Activated CD4-positive, alpha-beta T cell treated with anti-CD3 and anti-CD28 coated beads, Interleukin-2, amount 50 U/mL, for 48 hours (primary cell): ENCODE results near the gene PTPN12.
"Not testable (repeated sequence)": the region's sequence is repeated elsewhere in the genome, so short reads cannot be mapped to it uniquely, and the experiment has no call there.

Experiments used
- DNase-seq, 2 experiments: peaks; one replicate each; pipeline ENCODE4 v3.0.0-alpha.2; 2020

PTPN12 gene

DNA sequence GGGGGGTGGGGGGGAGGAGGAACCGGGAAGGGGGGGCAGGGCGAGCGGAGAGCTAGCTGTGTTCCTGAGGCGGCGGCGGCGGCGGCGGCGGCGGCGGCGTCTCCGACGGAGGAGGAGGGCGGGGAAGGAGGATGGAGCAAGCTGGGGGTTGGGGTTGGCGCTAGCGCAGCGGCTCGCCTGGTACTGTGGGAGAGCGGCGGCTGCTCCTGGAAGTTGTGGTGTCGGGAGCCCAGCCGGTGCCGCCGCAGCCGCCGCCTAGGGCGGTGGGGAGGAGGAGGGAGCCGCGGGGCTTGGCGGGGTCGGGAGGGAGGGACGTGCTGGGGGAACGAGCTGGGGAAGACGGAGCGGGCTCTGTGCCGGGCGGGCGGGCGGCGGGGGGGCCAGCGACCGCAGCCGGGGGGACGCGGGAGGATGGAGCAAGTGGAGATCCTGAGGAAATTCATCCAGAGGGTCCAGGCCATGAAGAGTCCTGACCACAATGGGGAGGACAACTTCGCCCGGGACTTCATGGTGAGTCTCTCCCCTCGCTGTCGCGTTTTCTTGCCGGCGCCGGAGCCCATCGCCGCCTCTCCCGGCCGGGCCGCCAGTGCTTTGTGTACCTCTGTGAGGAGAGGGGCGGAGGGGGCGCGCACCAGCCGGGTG lies at the start of gene PTPN12:
TSS of gene PTPN12 (plus strand) at position 160 of the 642 bp plus-strand sequence. CDS start at position 412, 252 bp downstream.
- DNase-seq, result peak; percentile 39 to 54

DNA sequence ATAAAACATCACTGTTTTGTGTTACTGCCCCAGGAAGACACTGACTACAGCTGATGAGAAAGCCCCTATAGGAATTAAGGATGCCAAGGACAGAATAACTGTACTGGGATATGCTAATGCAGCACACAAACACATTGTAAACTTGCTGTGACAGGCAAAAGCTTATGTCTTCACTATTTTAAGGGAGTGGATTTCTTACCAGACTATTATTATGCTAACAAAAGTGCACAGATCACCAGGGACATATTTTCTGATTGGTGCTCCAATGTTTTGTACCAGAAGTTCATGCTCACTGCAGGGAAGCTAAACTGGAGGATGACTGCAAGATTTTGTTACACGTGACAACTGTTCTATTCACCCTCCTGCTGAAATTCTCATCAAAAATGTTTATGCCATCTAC lies 48.1 kb upstream of the PTPN12 start:
- DNase-seq, result no peak

DNA sequence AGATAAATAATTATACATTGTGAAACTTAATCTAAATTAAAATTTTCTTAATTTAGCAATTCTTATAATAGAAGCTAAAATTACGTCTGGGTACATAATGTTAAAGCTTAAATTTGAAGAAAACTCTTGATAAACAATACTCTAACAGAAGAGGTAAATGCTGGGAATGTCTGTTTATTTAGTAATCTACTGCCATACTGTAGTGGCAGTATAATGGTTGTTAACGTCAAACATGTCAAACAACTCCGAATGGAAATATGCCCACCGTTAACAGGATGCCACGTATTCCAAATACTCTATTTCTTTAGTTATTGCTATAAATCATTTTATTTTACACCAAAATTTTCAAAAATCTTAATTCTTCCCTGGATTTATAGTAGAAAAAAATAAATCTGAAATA lies 40.0 kb upstream of the PTPN12 start:
- DNase-seq, result no peak

DNA sequence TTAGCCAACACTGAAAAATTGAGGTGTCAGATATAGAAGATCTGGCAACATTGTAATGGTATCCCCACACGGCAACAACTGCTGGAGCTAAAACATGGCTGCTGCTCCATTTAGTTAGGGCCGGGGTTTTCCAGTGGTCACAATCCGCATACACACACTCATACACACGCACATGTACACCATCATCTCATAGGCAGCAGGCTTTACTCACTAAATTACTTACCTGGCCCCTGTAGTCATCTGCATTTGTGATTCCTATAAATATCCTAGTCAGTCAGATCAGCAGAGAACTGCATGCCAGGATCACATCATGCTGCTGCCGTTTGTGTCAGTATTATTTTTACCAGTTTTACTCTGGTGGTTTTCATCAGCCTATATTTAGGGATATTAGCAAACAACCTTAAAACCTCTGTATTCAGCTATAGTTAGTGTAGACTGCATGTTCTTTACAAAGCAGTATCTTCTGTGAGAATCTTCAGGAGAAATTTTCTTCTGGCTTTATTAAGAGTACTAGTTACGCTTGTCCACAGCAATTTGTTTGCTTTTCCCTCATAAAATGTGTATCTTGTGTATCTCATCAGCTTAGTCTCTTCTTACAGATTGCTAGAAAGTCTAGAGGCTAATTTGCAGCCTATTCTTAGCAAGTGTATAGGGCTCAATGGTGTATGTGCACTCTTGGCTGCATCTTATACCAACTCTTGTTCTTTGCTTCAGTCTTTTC lies 38.3 kb upstream of the PTPN12 start:
- DNase-seq, result no peak

DNA sequence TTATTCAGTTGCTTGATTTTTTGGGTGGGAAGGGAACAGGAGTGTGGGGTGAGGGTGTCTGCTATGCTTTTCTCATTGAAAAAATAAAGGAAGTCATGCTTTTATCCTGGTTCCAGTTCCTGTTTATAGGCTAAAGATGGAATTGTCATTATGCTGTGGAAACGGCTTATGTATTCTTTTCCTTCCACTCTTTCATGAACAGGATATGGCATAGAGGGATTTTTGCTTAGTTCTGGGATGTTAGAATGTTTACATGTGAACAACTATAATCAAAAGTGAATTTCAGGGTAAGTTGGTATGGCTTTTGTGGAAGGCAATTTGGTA lies 35.9 kb upstream of the PTPN12 start:
- DNase-seq, result no peak

DNA sequence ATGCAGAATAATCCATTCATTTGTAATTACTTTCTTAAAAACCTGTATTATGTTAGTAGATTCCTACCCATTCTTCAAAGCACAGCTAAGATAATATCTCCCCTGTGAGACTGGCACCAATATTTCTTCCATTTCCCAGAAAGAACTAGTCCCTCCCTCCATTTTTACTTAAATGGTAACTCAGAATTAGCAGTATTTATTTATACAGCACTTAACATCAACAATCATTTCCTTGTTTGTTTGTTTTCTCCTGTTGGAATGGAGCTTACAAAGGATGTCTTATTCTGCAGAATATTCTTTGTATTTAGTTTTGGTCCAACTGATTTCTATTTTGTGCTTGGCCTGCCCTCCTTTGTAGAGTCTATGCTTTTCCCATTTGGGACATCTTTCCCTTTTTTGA lies 32.1 kb upstream of the PTPN12 start:
- no peak for DNase-seq

DNA sequence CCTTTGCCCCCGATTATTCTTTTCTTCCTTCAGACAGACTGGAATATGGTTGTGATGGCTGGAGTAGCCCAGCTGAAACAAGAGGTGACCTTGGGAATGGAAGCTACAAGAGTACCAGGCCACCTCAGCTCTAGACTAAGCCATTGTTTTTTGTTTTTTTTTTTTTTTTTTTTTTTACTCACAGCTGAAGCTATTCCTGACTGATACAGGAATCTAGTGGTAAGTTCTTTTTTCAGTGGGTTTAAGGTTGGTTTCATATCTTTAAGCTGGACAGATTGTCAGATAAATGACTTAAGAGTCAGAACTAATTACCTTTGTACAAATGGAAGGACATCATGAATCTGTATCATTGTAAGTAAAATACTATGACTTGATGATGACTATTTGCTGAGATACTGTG lies 30.2 kb upstream of the PTPN12 start:
- DNase-seq, result no peak

DNA sequence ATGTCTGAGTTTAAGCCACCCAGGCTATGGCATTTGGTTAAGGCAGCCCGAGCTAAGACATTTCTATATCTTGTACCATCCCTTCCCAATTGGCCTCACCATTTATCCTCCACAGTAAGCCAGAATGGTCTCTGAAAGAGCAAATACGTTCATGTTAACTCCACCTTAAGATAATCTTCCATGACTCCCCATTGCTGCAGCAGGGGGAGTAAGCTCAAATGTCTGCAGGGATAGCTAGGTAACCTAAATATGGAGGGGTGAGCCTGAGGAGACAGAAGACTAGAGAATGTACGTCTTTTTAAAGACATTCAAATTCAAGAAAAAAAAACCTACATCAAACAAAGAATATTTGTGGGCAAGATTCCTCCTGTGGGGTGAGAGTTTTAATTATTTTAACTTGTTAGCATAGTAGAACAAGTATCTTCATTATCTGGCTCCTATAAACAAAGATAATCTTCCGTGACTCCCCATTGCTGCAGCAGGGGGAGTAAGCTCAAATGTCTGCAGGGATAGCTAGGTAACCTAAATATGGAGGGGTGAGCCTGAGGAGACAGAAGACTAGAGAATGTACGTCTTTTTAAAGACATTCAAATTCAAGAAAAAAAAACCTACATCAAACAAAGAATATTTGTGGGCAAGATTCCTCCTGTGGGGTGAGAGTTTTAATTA lies 24.0 kb upstream of the PTPN12 start:
- DNase-seq, result not testable (repeated sequence)

DNA sequence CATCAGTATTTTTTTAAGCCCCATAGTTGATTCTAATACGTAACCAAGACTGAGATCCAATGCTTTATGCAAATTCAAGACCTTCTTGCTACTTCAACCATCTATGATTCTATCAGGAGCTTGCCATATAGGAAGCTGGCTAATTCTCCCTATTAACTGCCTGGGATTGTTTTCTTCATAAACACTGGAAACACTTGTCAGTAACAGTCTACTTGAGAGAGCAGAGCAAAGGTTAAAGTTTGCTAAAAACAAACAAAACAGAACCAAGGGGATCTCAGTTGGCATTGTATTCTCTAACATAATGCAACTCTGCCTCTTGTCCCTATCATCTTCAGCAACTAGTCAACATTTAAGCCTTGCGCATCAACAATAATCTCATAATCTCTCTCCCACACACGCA lies 21.0 kb upstream of the PTPN12 start:
- no peak for DNase-seq

DNA sequence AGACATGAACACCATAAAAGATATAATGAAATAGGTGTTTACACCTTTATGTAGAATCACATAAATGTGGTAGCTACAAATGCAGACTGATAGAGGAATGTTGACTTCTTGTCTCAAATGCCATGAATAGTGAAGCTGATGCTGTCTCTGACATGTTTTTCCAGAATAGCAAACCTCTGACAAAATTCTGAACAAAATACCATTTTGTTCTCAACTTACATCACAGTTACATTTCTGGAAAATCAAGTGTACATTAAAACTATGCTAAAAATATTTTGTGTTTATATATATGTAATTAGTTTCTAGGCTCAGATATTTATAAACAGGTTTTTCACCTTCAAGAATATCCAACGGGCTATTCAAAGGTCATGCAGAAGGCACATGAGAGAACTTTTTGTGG lies 16.8 kb upstream of the PTPN12 start:
- DNase-seq, result no peak

DNA sequence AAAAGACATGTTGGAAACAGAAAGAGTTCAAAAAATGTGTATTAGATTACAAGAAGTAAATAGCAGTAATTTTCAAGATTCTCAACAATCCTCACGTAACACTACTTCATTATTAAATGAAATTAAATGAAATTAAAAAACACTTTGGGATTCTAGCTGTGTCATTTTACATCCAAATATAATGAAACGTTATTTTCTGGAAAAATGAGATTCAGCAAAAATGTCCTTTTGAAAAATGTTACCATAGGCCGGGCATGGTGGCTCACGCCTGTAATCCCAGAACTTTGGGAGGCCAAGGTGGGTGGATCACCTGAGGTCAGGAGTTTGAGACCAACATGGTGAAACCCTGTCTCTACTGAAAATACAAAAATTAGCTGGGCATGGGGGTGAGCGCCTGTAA lies 15.6 kb upstream of the PTPN12 start:
- not testable (repeated sequence) for DNase-seq

DNA sequence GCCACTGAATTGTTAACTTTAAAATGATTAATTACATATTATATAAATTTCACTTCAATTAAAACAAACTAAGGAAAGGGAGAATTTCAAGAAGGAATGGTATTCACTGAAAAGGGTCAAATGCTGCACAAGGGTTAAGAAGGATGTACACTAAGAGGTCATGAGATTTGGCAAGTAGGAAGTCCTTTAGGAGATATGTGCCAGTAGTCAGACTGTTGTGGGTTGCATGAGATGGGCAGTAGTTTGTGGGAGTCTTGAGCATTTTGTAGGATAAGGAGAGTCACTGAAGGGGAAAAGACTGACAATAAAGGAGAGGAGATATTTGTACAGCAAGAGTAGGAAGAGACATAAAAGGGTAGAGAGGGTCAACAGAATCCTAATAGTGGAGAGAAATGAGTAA lies 12.4 kb upstream of the PTPN12 start:
- DNase-seq, result no peak

DNA sequence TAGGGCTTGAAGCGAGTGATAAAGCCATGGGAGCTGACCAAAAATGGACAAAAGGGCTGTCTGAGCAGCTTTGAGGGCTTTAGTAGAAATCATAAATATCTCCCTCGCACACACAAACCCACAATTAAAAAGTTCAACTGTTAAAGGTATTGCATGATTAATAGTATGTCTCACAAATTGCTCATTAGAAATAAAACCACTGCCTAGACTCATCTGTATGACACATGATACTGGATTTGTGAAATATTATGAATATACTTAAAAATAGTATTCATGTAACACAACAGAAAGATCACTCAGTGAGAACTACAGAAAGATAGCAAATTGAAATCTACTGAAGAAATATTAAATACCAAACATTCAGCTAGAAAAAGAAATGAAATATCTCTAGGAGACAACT lies 11.9 kb upstream of the PTPN12 start:
- DNase-seq, result no peak

DNA sequence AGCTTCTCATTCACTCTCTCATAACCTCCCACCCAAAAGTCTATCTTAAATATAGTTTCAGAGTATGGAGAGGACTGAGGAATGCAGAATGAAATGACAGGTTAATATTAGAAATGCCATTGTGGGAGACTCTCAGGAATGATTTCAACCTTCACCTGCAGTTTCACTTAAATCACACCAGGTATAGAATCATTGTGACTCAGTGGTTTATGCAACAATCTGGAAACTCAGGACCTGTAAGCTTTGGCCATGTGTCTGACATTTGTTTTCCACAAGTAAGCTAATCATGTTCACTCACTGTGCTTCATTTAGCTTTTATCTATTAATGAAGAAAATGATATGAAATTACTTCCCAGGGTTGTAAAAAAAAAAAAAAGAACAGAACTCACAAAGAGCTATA lies 8.7 kb upstream of the PTPN12 start:
- DNase-seq, result no peak

DNA sequence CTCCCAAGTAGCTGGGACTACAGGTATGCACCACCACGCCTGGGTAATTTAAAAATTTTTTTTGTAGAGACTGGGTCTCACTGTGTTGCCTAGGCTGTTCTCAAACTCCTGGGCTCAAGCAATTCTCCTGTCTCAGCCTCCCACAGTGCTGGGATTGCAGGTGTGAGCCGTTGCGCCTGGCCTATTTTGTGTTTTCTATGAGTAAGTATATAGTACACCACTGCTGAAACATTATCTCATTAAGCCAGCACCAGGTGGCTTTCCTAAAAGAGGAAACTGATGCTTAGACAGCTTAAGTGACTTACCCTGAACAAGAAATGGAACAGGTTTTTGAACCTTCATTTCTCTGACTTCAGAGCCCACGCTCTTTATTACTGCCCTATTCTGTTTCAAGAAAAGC lies 7.8 kb upstream of the PTPN12 start:
- DNase-seq, result no peak

DNA sequence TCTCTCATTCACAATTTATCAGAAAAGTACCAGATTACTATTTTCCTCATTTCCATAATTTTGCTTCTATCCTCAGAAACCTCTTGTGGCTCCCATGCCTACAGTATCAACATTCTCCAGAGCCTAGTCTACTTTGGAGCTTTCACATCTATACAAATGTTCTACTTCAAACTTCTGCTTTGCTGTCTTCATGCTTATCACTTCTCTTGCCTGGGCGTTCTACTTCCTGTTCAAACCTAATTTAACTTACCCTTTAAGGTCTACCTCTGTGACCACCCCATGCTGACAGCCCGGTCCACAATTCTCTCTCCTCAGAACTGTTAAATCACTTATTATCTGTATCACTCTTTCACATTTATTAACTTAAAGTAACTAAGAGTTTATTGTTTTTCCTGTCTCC lies 6.1 kb upstream of the PTPN12 start:
- DNase-seq, result no peak

DNA sequence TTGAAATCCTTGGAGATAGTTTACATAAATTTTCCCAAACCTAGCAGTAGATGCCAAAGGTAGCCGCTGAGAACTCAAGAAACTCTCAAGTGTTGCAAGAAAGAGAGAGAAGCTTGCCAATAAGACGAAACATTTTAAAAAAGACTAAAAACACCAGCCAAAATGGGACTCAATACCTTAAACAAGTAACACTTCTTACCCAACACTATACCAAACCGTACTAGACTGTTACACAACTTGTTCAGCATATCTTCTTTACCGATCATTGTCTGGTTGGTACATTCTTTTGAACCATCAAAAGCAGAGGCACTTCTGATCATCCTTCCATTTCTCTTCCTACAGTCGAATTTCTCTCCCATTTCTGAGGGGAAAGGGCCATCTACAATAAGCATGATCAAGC lies 4.8 kb upstream of the PTPN12 start:
- no peak for DNase-seq

DNA sequence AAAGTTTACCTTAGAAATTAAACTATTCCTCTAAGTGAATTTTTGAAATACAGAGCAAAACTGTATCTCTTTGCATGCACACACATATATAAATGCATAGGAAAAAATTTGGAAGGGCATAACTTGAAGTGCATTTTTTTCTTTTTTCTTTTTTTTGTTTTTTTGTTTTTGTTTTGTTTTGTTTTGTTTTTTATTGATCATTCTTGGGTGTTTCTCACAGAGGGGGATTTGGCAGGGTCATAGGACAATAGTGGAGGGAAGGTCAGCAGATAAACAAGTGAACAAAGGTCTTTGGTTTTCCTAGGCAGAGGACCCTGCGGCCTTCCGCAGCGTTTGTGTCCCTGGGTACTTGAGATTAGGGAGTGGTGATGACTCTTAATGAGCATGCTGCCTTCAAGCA lies 4.4 kb upstream of the PTPN12 start:
- DNase-seq, result not testable (repeated sequence)

DNA sequence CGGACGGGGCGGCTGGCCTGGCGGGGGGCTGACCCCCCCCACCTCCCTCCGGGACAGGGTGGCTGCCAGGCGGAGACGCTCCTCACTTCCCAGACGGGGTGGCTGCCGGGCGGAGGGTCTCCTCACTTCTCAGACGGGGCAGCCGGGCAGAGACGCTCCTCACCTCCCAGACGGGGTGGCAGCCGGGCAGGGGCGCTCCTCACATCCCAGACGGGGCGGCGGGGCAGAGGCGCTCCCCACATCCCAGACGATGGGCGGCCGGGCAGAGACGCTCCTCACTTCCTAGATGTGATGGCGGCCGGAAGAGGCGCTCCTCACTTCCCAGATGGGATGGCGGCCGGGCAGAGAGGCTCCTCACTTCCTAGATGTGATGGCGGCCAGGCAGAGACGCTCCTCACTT lies 3.0 kb upstream of the PTPN12 start:
- DNase-seq, result not testable (repeated sequence)

DNA sequence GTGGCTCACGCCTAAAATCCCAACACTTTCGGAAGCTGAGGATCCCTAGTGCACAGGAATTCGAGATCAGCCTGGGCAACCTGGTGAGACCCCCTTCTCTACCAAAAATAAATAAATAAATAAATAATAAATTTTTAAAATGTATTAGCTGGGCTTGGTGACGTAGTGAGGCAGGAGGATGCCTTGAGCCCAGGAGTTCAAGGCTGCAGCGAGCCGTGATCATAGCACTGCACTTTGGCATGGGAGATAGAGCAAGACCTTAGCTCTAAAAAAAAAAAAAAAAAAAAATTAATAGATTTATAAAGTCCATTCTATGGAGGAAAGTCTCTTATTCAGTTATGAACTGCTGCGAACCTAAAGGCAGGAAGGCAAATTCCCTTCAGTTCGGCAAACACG lies 1.1 kb upstream of the PTPN12 start:
- no peak for DNase-seq

DNA sequence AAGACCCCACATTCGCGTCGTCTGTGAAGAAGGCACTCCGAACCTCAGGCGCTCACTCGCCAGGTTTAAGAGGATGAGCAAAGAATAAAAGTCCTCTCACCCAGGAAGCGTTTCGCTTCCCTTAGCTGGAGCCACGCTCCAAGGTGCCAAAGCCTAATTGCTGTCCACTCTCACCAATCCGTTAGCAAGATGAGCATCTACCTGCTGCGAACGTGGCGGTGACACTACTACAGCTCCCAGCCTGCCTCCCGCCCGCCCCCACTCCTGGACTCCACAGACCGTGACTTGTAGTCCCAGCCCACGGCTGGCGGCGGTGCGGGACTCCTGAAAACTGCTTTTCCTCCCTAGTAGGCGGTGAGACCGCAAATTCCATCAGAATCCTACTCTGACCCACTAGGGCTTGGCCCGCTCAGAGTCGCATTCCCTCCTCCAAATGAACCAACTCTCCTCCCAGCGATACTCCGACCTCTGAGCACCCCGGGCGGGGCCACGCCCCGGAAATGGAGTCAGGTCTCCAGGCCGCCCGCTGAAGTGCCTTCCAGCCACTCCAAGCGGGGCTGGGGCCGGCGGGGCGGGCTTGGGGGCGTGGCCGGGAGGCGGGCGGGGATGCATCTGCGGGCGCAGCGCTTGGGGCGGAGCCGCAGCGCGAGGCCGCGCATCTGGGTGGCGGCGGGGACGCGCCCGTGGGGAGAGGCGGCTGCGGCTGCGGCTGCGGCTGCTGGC lies 521 bp upstream of the PTPN12 start:
- peak; percentile 97 to 99 for DNase-seq

DNA sequence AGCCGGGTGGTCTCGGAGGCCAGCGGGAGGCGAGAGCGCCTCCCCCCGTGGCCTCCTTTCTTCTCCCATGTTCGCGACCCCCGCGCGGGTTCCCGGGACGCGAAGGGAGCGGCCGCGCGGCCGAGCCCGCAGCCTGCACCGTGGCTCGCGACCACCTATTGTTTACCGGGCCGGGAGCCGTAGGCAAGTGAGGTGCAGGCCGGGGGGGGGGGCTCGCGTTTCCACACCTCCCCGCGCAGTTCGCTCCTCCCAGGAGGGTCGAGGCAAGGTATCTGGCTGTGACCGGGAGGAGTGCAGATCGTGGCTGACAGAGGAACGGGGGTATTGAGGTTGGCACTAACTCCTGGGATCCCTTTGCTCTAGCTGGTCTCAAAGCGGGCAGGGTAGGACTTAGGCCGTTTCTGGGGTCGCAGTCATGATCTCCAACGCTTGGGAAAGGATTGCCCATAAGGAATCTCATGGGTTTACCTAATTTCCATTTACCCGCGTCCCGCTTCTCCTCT lies 734 bp downstream of the PTPN12 start:
- peak; percentile 37 to 38 for DNase-seq
